NCI-H82 treated with DMSO at 0.1 percent for 48 hours (cell line): Measurements from ENCODE around the gene KAT7.
"Not testable (repeated sequence)": the region's sequence is repeated elsewhere in the genome, so short reads cannot be mapped to it uniquely, and the experiment has no call there.

Source experiments
- DNase-seq: peaks from one replicate; lab custom pipeline; 2025; ENCODE audit not compliant: unreplicated experiment; lab: John Stamatoyannopoulos, UW

The KAT7 gene

GRCh38 chr17:49798182-49798581 is 9.7 kb downstream of the KAT7 start:
- no peak for DNase-seq

- DNase-seq: no peak
These were observed 10.3 kb downstream of the KAT7 start for GRCh38 chr17:49798738-49799137.

- no peak for DNase-seq
These were observed 20.6 kb downstream of the KAT7 start for GRCh38 chr17:49809056-49809455.

- DNase-seq: no peak
These were observed 26.5 kb downstream of the KAT7 start for GRCh38 chr17:49814781-49815529.

- no peak for DNase-seq
These were observed 27.3 kb downstream of the KAT7 start for GRCh38 chr17:49815761-49816281.

GRCh38 chr17:49817993-49818392 is 29.5 kb downstream of the KAT7 start:
- DNase-seq: no peak

- DNase-seq: no peak
These were observed 30.7 kb downstream of the KAT7 start for GRCh38 chr17:49819138-49819537.

- DNase-seq: no peak
These were observed 31.2 kb downstream of the KAT7 start for GRCh38 chr17:49819651-49820050.

- DNase-seq: peak; percentile 43
These were observed 32.3 kb downstream of the KAT7 start for GRCh38 chr17:49820773-49821172.

GRCh38 chr17:49821466-49821865 is 33.0 kb downstream of the KAT7 start:
- no peak for DNase-seq

GRCh38 chr17:49821916-49822315 is 33.4 kb downstream of the KAT7 start:
- DNase-seq: no peak

GRCh38 chr17:49822829-49823228 is 34.3 kb downstream of the KAT7 start:
- DNase-seq: no peak

GRCh38 chr17:49823614-49824013 is 35.1 kb downstream of the KAT7 start:
- DNase-seq: no peak

GRCh38 chr17:49825645-49826044 is 37.2 kb downstream of the KAT7 start:
- DNase-seq: no peak

- not testable (repeated sequence) for DNase-seq
These were observed 39.8 kb downstream of the KAT7 start for GRCh38 chr17:49828325-49828724.

GRCh38 chr17:49829026-49829425 is 40.5 kb downstream of the KAT7 start:
- DNase-seq: no peak

- no peak for DNase-seq
These were observed 42.1 kb downstream of the KAT7 start for GRCh38 chr17:49830605-49831004.

GRCh38 chr17:49832840-49833599 is 44.5 kb downstream of the KAT7 start:
- DNase-seq: no peak

- no peak for DNase-seq
These were observed 45.8 kb downstream of the KAT7 start for GRCh38 chr17:49834118-49834743.

GRCh38 chr17:49835472-49835871 is 47.0 kb downstream of the KAT7 start:
- no peak for DNase-seq

- no peak for DNase-seq
These were observed 47.9 kb downstream of the KAT7 start for GRCh38 chr17:49836111-49837030.
